Measurements from ENCODE around the gene PCSK2.

The PCSK2 gene

GRCh38 chr20:17276101-17276500 lies 49.3 kb downstream of the PCSK2 start:
- H3K9ac ChIP-seq (ENCODE audit: low read depth, low read length) = no peak overlapping the region
- no peaks in the 10 kb centered on the region for H3K27me3 ChIP-seq (ENCODE audit: control insufficient read depth, insufficient read depth, low read length)
- H3K9me3 ChIP-seq (ENCODE audit: control insufficient read depth, insufficient read depth, low read length) = no peaks in the 10 kb centered on the region
- H3K4me1 ChIP-seq (ENCODE audit: control insufficient read depth, insufficient read depth, low read length) = no peaks in the 10 kb centered on the region
- no peaks in the 10 kb centered on the region for H3K36me3 ChIP-seq (ENCODE audit: control insufficient read depth, insufficient read depth, low read length)
- H3K4me3 ChIP-seq (ENCODE audit: low read depth, low read length) = no peak overlapping the region

GRCh38 chr20:17281478-17281877 lies 54.6 kb downstream of the PCSK2 start:
- Histone ChIP-seq H3K4me1 (ENCODE audit: control insufficient read depth, insufficient read depth, low read length) (no peaks in the 10 kb centered on the region), H3K9me3 (ENCODE audit: control insufficient read depth, insufficient read depth, low read length) (no peaks in the 10 kb centered on the region), H3K9ac (ENCODE audit: low read depth, low read length) (no peak overlapping the region), H3K27me3 (ENCODE audit: control insufficient read depth, insufficient read depth, low read length) (no peaks in the 10 kb centered on the region), H3K4me3 (ENCODE audit: low read depth, low read length) (no peak overlapping the region), H3K36me3 (ENCODE audit: control insufficient read depth, insufficient read depth, low read length) (no peaks in the 10 kb centered on the region)

- Histone ChIP-seq H3K36me3 (ENCODE audit: control insufficient read depth, insufficient read depth, low read length) (no peaks in the 10 kb centered on the region), H3K4me3 (ENCODE audit: low read depth, low read length) (no peak overlapping the region), H3K27me3 (ENCODE audit: control insufficient read depth, insufficient read depth, low read length) (no peaks in the 10 kb centered on the region), H3K9ac (ENCODE audit: low read depth, low read length) (no peak overlapping the region), H3K9me3 (ENCODE audit: control insufficient read depth, insufficient read depth, low read length) (no peaks in the 10 kb centered on the region), H3K4me1 (ENCODE audit: control insufficient read depth, insufficient read depth, low read length) (no peaks in the 10 kb centered on the region)
Measured at GRCh38 chr20:17282501-17282900, 55.7 kb downstream of the PCSK2 start.

GRCh38 chr20:17287503-17287902 lies 60.7 kb downstream of the PCSK2 start:
- H3K27me3 ChIP-seq (ENCODE audit: control insufficient read depth, insufficient read depth, low read length) = no peaks in the 10 kb centered on the region
- no peaks in the 10 kb centered on the region for H3K9me3 ChIP-seq (ENCODE audit: control insufficient read depth, insufficient read depth, low read length)
- H3K4me3 ChIP-seq (ENCODE audit: low read depth, low read length) = no peak overlapping the region
- no peaks in the 10 kb centered on the region for H3K36me3 ChIP-seq (ENCODE audit: control insufficient read depth, insufficient read depth, low read length)
- H3K9ac ChIP-seq (ENCODE audit: low read depth, low read length) = no peak overlapping the region
- H3K4me1 ChIP-seq (ENCODE audit: control insufficient read depth, insufficient read depth, low read length) = no peaks in the 10 kb centered on the region

- no peak overlapping the region for H3K9ac ChIP-seq (ENCODE audit: low read depth, low read length)
- H3K9me3 ChIP-seq (ENCODE audit: control insufficient read depth, insufficient read depth, low read length) = no peaks in the 10 kb centered on the region
- no peak overlapping the region for H3K4me3 ChIP-seq (ENCODE audit: low read depth, low read length)
- no peaks in the 10 kb centered on the region for H3K4me1 ChIP-seq (ENCODE audit: control insufficient read depth, insufficient read depth, low read length)
- H3K36me3 ChIP-seq (ENCODE audit: control insufficient read depth, insufficient read depth, low read length) = no peaks in the 10 kb centered on the region
- no peaks in the 10 kb centered on the region for H3K27me3 ChIP-seq (ENCODE audit: control insufficient read depth, insufficient read depth, low read length)
Measured at GRCh38 chr20:17287998-17288397, 61.2 kb downstream of the PCSK2 start.

GRCh38 chr20:17295151-17295726 lies 68.4 kb downstream of the PCSK2 start:
- Histone ChIP-seq H3K4me3 (ENCODE audit: low read depth, low read length) (no peak overlapping the region), H3K9me3 (ENCODE audit: control insufficient read depth, insufficient read depth, low read length) (no peaks in the 10 kb centered on the region), H3K4me1 (ENCODE audit: control insufficient read depth, insufficient read depth, low read length) (no peaks in the 10 kb centered on the region), H3K9ac (ENCODE audit: low read depth, low read length) (no peak overlapping the region), H3K36me3 (ENCODE audit: control insufficient read depth, insufficient read depth, low read length) (no peaks in the 10 kb centered on the region), H3K27me3 (ENCODE audit: control insufficient read depth, insufficient read depth, low read length) (no peaks in the 10 kb centered on the region)

- H3K4me3 ChIP-seq (ENCODE audit: low read depth, low read length) = no peak overlapping the region
- H3K9me3 ChIP-seq (ENCODE audit: control insufficient read depth, insufficient read depth, low read length) = no peaks in the 10 kb centered on the region
- no peak overlapping the region for H3K9ac ChIP-seq (ENCODE audit: low read depth, low read length)
- H3K27me3 ChIP-seq (ENCODE audit: control insufficient read depth, insufficient read depth, low read length) = no peaks in the 10 kb centered on the region
- no peaks in the 10 kb centered on the region for H3K4me1 ChIP-seq (ENCODE audit: control insufficient read depth, insufficient read depth, low read length)
- no peaks in the 10 kb centered on the region for H3K36me3 ChIP-seq (ENCODE audit: control insufficient read depth, insufficient read depth, low read length)
Measured at GRCh38 chr20:17295991-17296390, 69.2 kb downstream of the PCSK2 start.

GRCh38 chr20:17298171-17298570 lies 71.3 kb downstream of the PCSK2 start:
- H3K27me3 ChIP-seq (ENCODE audit: control insufficient read depth, insufficient read depth, low read length) = no peaks in the 10 kb centered on the region
- no peaks in the 10 kb centered on the region for H3K4me1 ChIP-seq (ENCODE audit: control insufficient read depth, insufficient read depth, low read length)

GRCh38 chr20:17298751-17299150 lies 71.9 kb downstream of the PCSK2 start:
- no peak overlapping the region for H3K4me3 ChIP-seq (ENCODE audit: low read depth, low read length)
- no peaks in the 10 kb centered on the region for H3K4me1 ChIP-seq (ENCODE audit: control insufficient read depth, insufficient read depth, low read length)
- H3K27me3 ChIP-seq (ENCODE audit: control insufficient read depth, insufficient read depth, low read length) = no peaks in the 10 kb centered on the region
- H3K9me3 ChIP-seq (ENCODE audit: control insufficient read depth, insufficient read depth, low read length) = no peaks in the 10 kb centered on the region
- no peak overlapping the region for H3K9ac ChIP-seq (ENCODE audit: low read depth, low read length)
- no peaks in the 10 kb centered on the region for H3K36me3 ChIP-seq (ENCODE audit: control insufficient read depth, insufficient read depth, low read length)

More at GRCh38 chr20:17298171-17298570, 71.3 kb downstream of the PCSK2 start:
- Histone ChIP-seq H3K4me3 (ENCODE audit: low read depth, low read length) (no peak overlapping the region), H3K36me3 (ENCODE audit: control insufficient read depth, insufficient read depth, low read length) (no peaks in the 10 kb centered on the region), H3K9me3 (ENCODE audit: control insufficient read depth, insufficient read depth, low read length) (no peaks in the 10 kb centered on the region), H3K9ac (ENCODE audit: low read depth, low read length) (no peak overlapping the region)

- no peaks in the 10 kb centered on the region for H3K4me1 ChIP-seq (ENCODE audit: control insufficient read depth, insufficient read depth, low read length)
- H3K27me3 ChIP-seq (ENCODE audit: control insufficient read depth, insufficient read depth, low read length) = no peaks in the 10 kb centered on the region
- H3K4me3 ChIP-seq (ENCODE audit: low read depth, low read length) = no peak overlapping the region
- no peaks in the 10 kb centered on the region for H3K9me3 ChIP-seq (ENCODE audit: control insufficient read depth, insufficient read depth, low read length)
- H3K9ac ChIP-seq (ENCODE audit: low read depth, low read length) = no peak overlapping the region
- H3K36me3 ChIP-seq (ENCODE audit: control insufficient read depth, insufficient read depth, low read length) = no peaks in the 10 kb centered on the region
Measured at GRCh38 chr20:17300113-17300512, 73.3 kb downstream of the PCSK2 start.

GRCh38 chr20:17304774-17305173 lies 77.9 kb downstream of the PCSK2 start:
- Histone ChIP-seq H3K9me3 (ENCODE audit: control insufficient read depth, insufficient read depth, low read length) (no peaks in the 10 kb centered on the region), H3K4me3 (ENCODE audit: low read depth, low read length) (no peak overlapping the region), H3K27me3 (ENCODE audit: control insufficient read depth, insufficient read depth, low read length) (no peaks in the 10 kb centered on the region), H3K36me3 (ENCODE audit: control insufficient read depth, insufficient read depth, low read length) (no peaks in the 10 kb centered on the region), H3K4me1 (ENCODE audit: control insufficient read depth, insufficient read depth, low read length) (peaks cover 2% of the 10 kb centered on the region), H3K9ac (ENCODE audit: low read depth, low read length) (no peak overlapping the region)

- Histone ChIP-seq H3K27me3 (ENCODE audit: control insufficient read depth, insufficient read depth, low read length) (no peaks in the 10 kb centered on the region), H3K9me3 (ENCODE audit: control insufficient read depth, insufficient read depth, low read length) (no peaks in the 10 kb centered on the region), H3K36me3 (ENCODE audit: control insufficient read depth, insufficient read depth, low read length) (no peaks in the 10 kb centered on the region), H3K4me1 (ENCODE audit: control insufficient read depth, insufficient read depth, low read length) (peaks cover 2% of the 10 kb centered on the region), H3K9ac (ENCODE audit: low read depth, low read length) (no peak overlapping the region), H3K4me3 (ENCODE audit: low read depth, low read length) (no peak overlapping the region)
Measured at GRCh38 chr20:17306427-17306826, 79.6 kb downstream of the PCSK2 start.
